Measurements from ENCODE around the gene CCDC9B. TPM values are rescaled to one million over a fixed set of nuclear protein-coding genes. Genes with fewer than 3 reads are reported as not detected.

CCDC9B gene
- total and polyA plus RNA-seq, 7 donors = 5.1 to 97.2 (median 43.9) TPM

DNA sequence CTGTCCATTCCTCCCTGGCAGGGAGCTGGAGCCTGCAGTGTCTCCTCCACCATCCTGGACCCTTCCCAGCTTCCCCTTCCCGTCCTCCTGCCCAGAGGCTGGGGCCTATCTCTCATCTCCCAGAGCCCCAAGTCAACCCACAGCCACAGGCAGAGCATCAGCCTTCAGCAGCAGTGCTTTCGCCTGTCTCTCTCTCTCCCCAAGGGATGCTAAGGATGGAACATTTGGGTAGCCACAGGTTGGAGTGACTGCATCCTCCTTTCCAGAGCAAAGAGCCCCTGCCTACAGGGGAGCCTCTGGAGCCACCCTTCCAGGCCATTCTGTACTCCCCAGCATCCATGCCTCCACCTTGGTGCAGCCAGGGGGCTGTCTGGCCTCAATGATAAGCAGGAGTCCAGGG lies 37.2 kb downstream of the CCDC9B start:
- TF ChIP-seq, protein P1, sequence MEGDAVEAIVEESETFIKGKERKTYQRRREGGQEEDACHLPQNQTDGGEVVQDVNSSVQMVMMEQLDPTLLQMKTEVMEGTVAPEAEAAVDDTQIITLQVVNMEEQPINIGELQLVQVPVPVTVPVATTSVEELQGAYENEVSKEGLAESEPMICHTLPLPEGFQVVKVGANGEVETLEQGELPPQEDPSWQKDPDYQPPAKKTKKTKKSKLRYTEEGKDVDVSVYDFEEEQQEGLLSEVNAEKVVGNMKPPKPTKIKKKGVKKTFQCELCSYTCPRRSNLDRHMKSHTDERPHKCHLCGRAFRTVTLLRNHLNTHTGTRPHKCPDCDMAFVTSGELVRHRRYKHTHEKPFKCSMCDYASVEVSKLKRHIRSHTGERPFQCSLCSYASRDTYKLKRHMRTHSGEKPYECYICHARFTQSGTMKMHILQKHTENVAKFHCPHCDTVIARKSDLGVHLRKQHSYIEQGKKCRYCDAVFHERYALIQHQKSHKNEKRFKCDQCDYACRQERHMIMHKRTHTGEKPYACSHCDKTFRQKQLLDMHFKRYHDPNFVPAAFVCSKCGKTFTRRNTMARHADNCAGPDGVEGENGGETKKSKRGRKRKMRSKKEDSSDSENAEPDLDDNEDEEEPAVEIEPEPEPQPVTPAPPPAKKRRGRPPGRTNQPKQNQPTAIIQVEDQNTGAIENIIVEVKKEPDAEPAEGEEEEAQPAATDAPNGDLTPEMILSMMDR (IDR thresholded peaks at IDR 0.05) = no peak
- TF ChIP-seq EP300 (IDR thresholded peaks at IDR 0.05) (no peak), POLR2AphosphoS5 (IDR thresholded peaks at IDR 0.05) (no peak), POLR2A (IDR thresholded peaks at IDR 0.05) (no peak)
- 88 to 94% methylated on average over 2 of the region's 2 CpGs for WGBS, 2 donors
- H3K4me1 ChIP-seq = peaks cover 0 to 12% (median 4%) of the 10 kb centered on the region in 4 donors
- intact Hi-C loops (cut with DNase I) = no loop called here
- no peaks in the 10 kb centered on the region for H3K9me3 ChIP-seq
- H3K27me3 ChIP-seq = no peaks in the 10 kb centered on the region
- DNase-seq = no peak
- H3K4me3 ChIP-seq = no peak overlapping the region
- no peaks in the 10 kb centered on the region for H3K36me3 ChIP-seq
- no peak overlapping the region for H3K27ac ChIP-seq

DNA sequence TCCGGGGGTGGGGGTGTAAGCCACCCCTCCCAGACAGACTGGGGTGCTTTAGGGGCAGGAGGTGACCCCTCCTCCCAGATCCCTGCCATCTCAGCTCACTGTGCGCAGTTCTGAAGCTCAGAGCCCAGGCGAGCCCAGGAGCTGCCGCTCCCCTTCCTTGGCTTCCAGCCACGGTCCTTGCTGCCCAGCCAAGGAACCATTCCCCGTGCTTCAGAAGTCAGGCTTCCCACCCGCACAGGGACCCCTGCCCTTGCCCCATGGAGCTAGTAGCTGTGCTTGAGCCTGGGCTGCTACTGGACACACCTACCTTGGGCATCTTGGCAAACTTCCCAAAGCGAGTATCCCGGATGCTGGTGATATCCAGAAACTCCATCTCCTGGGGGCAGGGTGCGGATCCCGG lies 37.8 kb downstream of the CCDC9B start:
- Histone ChIP-seq H3K27ac (no peak overlapping the region), H3K9me3 (no peaks in the 10 kb centered on the region), H3K27me3 (no peaks in the 10 kb centered on the region), H3K4me3 (no peak overlapping the region), H3K36me3 (no peaks in the 10 kb centered on the region), H3K4me1 (peaks cover 0 to 11% (median 4%) of the 10 kb centered on the region in 4 donors)
- intact Hi-C loops (cut with DNase I) = no loop called here
- DNase-seq = peak; percentile 55
- TF ChIP-seq POLR2AphosphoS5 (IDR thresholded peaks at IDR 0.05) (no peak), EP300 (IDR thresholded peaks at IDR 0.05) (no peak), POLR2A (IDR thresholded peaks at IDR 0.05) (no peak)
- TF ChIP-seq, protein P1 (IDR thresholded peaks at IDR 0.05) = no peak
- WGBS, 2 donors = 47 to 74% methylated on average over 11 of the region's 11 CpGs

DNA sequence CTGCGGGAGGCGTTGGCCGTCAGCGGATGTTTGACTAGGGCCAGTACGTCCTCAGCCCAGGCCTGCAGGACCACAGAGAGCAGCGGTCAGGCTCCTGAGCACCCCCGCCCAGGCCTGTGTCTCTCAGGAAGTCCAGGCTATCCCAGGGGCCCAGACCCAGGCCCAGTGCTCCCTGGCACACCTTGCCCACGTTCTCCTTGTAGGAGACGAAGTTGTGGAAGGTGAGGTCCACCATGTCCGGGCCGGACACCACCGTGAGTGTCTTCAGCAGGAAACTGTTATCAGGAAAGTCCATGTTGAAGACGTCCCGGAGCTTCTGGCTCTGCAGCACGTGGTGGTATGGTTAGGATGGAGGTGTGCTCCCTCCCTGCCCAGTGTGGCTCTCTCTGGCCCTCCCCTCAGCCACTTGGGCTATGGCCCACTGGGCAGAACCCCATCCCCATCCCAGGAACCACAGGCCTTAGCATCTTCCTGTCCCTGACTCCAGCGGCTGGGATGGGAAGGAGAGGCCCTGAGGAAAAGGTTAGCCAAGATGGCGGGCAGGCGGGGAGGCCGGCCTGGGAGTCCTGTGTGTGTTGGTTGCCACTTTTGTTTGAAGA lies 38.4 kb downstream of the CCDC9B start:
- Histone ChIP-seq H3K9me3 (no peaks in the 10 kb centered on the region), H3K4me3 (no peak overlapping the region), H3K27me3 (no peaks in the 10 kb centered on the region), H3K27ac (no peak overlapping the region), H3K36me3 (no peaks in the 10 kb centered on the region), H3K4me1 (peaks cover 0 to 5% (median 1%) of the 10 kb centered on the region in 4 donors)
- intact Hi-C loops (cut with DNase I) = no loop called here
- peak; percentile 52 for DNase-seq
- WGBS, 2 donors = 92 to 95% methylated on average over 19 of the region's 19 CpGs
- no peak for TF ChIP-seq EP300 (IDR thresholded peaks at IDR 0.05)
- TF ChIP-seq, protein P1 (IDR thresholded peaks at IDR 0.05) = no peak
- no peak for TF ChIP-seq POLR2A (IDR thresholded peaks at IDR 0.05)
- TF ChIP-seq POLR2AphosphoS5 (IDR thresholded peaks at IDR 0.05) = no peak

DNA sequence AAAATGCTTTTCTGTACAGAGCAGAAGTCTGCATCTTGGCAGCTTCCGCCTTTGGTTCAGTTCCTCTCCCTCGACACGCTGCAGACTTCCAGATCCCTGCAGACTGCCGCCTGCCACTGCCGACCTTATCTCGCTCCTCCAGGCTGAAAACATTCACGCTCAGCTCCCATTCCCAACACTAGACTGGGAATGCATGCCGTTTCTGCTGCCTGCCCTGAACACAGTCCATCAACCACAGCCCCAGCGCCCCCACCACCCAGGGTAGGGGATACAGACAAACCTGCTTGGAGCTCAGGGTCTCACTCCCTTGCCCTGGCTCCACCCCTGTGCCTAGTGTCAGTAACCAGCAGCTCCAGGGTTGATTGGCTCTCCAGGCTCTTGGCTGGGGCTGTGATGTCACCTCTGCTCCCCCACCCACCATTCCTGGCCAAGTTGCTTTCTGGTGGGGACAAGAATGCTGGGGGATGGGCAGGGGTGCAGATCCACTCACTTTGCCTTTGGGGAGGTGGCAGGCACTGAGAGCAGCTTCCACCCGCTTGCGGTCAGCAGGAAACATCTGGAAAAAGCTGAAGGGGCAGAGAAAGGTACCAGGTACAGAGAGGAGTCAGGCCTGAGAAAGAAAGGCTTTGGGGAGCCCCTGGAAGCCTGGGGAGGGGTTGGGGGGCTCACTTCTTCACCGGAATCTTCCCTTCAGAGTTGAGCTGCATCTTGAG lies 39.1 kb downstream of the CCDC9B start:
- intact Hi-C loops (cut with DNase I) = no loop called here
- TF ChIP-seq, protein P1 (IDR thresholded peaks at IDR 0.05) = no peak
- no peak for TF ChIP-seq POLR2A (IDR thresholded peaks at IDR 0.05)
- TF ChIP-seq EP300 (IDR thresholded peaks at IDR 0.05) = no peak
- TF ChIP-seq POLR2AphosphoS5 (IDR thresholded peaks at IDR 0.05) = no peak
- Histone ChIP-seq H3K27me3 (no peaks in the 10 kb centered on the region), H3K9me3 (no peaks in the 10 kb centered on the region), H3K4me1 (peaks cover 0 to 1% (median under 1%) of the 10 kb centered on the region in 4 donors), H3K4me3 (no peak overlapping the region), H3K27ac (no peak overlapping the region), H3K36me3 (no peaks in the 10 kb centered on the region)
- no peak for DNase-seq
- 75 to 90% methylated on average over 12 of the region's 12 CpGs for WGBS, 2 donors
